Natural killer cell (primary cell): ENCODE measurements around the gene EIF3B. TPM values are rescaled to one million over a fixed set of nuclear protein-coding genes. Genes with fewer than 3 reads are reported as not detected.
A peak's percentile ranks its signal among the peaks of the same experiment; 100 is the strongest.
"Not testable (repeated sequence)": the region's sequence is repeated elsewhere in the genome, so short reads cannot be mapped to it uniquely, and the experiment has no call there.

Source experiments
- ATAC-seq, 3 donors: fragments of 150-1000 bp in 2 of 3; fragments of 200-7000 bp in 1 of 3; cut with Tn5 transposase; 1 replicate in 1 of 3; 2 replicates in 2 of 3; pipeline ENCODE4 v1.10.0; 2021; ENCODE audit warnings: mild to moderate bottlenecking in 2 of 3, moderate library complexity in 2 of 3
- DNase-seq, 2 donors: peaks; one replicate each; pipeline versions ENCODE4 v3.0.0 to v3.0.0-alpha.2; 2013 to 2021; ENCODE audit warnings: mixed read lengths in 1 of 2
- H3K27ac ChIP-seq: one replicate; pipeline ENCODE4 v1.5.1; 2013; ENCODE audit warnings: mild to moderate bottlenecking, low read length
- H3K27me3 ChIP-seq: one replicate; pipeline ENCODE4 v1.6.1; 2013; ENCODE audit warnings: low read length; ENCODE audit not compliant: control insufficient read depth, insufficient read depth
- H3K36me3 ChIP-seq: one replicate; pipeline ENCODE4 v1.6.1; 2013; ENCODE audit warnings: low read length; ENCODE audit not compliant: control insufficient read depth, insufficient read depth
- H3K4me1 ChIP-seq: one replicate; pipeline ENCODE4 v1.6.1; 2013; ENCODE audit warnings: low read length; ENCODE audit not compliant: control insufficient read depth, insufficient read depth
- H3K4me3 ChIP-seq: one replicate; pipeline ENCODE4 v1.5.1; 2013; ENCODE audit warnings: low read length
- H3K9me3 ChIP-seq: one replicate; pipeline ENCODE4 v1.6.1; 2013; ENCODE audit warnings: low read length; ENCODE audit not compliant: control insufficient read depth, insufficient read depth
- H3K27ac Mint-ChIP-seq, 2 donors: one replicate each; pipeline ENCODE4 v1.8.0; 2022; ENCODE audit warnings: mild to moderate bottlenecking in 2 of 2, mixed read lengths in 2 of 2, moderate library complexity in 1 of 2
- H3K27me3 Mint-ChIP-seq, 2 donors: one replicate each; pipeline ENCODE4 v1.8.0; 2022; ENCODE audit warnings: low read depth in 2 of 2, mixed read lengths in 2 of 2
- H3K36me3 Mint-ChIP-seq: one replicate; pipeline ENCODE4 v1.8.0; 2022; ENCODE audit warnings: mixed read lengths
- H3K4me1 Mint-ChIP-seq, 2 donors: one replicate each; pipeline ENCODE4 v1.8.0; 2022; ENCODE audit warnings: mixed read lengths in 2 of 2
- H3K4me3 Mint-ChIP-seq: one replicate; pipeline ENCODE4 v1.8.0; 2022; ENCODE audit warnings: mild to moderate bottlenecking, moderate library complexity, mixed read lengths
- H3K9me3 Mint-ChIP-seq, 2 donors: one replicate each; pipeline ENCODE4 v1.8.0; 2022; ENCODE audit warnings: mixed read lengths in 2 of 2
- CTCF ChIP-seq: fragments of 200-600 bp; IDR thresholded peaks from one replicate; pipeline ENCODE4 v1.8.0; 2022; ENCODE audit warnings: antibody characterized with exemption
- WGBS: methylation state at CpG from one replicate; pipeline ENCODE4 v1.1.7; 2013; ENCODE audit warnings: missing lambda C conversion rate; ENCODE audit not compliant: insufficient coverage; 5-methylcytosine and 5-hydroxymethylcytosine counted together
- intact Hi-C: fragments of 100-400 bp; cut with micrococcal nuclease; formaldehyde crosslinking; loops from one replicate; pipeline ENCODE4 v1.14.2; 2022
- total RNA-seq, 4 donors: library from RNA; stranded (reverse); fragments of 120-200 nt in 1 of 4; gene quantifications; one replicate each; pipeline versions ENCODE4 v1.2.3 to v1.2.4, GENCODE V29; 2013 to 2022

Gene EIF3B
- total RNA-seq, 3 donors from 2014 or later (not counting 1 experiment from before 2014, with no cell fraction given) = 194 to 219 (median 197) TPM

GRCh38 chr7:2416650-2417049 lies 62.0 kb downstream of the EIF3B start:
- H3K9me3 ChIP-seq = no peaks in the 10 kb centered on the region
- no peaks in the 10 kb centered on the region for H3K27me3 ChIP-seq
- Mint-ChIP-seq H3K4me1 (peaks cover 68 to 69% of the 10 kb centered on the region in 2 donors), H3K9me3 (no peaks in the 10 kb centered on the region), H3K27ac (peak overlapping the region; percentile 63 to 93), H3K36me3 (no peaks in the 10 kb centered on the region), H3K27me3 (no peaks in the 10 kb centered on the region), H3K4me3 (peak overlapping the region; percentile 69)
- intact Hi-C loops = loop anchor here (5.0 kb wide), 2 partner anchors 96 to 474 kb away; no protein-coding TSS in a partner anchor
- 96% methylated on average over 6 of the region's 6 CpGs for WGBS
- no peak for TF ChIP-seq CTCF
- H3K36me3 ChIP-seq = peaks cover 2% of the 10 kb centered on the region
- DNase-seq (no peak), ATAC-seq (no peak)
- peaks cover 92% of the 10 kb centered on the region for H3K4me1 ChIP-seq
- H3K27ac ChIP-seq = no peak overlapping the region
- no peak overlapping the region for H3K4me3 ChIP-seq

- not testable (repeated sequence) for H3K27me3 ChIP-seq, DNase-seq, ATAC-seq, H3K36me3 Mint-ChIP-seq, H3K4me3 ChIP-seq, H3K9me3 Mint-ChIP-seq, H3K27me3 Mint-ChIP-seq, H3K9me3 ChIP-seq, H3K36me3 ChIP-seq
- Mint-ChIP-seq H3K4me3 (peak overlapping the region; percentile 86), H3K4me1 (peaks cover 68 to 69% of the 10 kb centered on the region in 2 donors), H3K27ac (peak overlapping the region; percentile 63 to 93)
- H3K4me1 ChIP-seq = peaks cover 92% of the 10 kb centered on the region
- WGBS = 90% methylated on average over 2 of the region's 3 CpGs
- intact Hi-C loops = loop anchor here (5.0 kb wide), 2 partner anchors 95 to 475 kb away; no protein-coding TSS in a partner anchor
- peak overlapping the region; percentile 80 for H3K27ac ChIP-seq
Measured at GRCh38 chr7:2417178-2417577, 62.6 kb downstream of the EIF3B start.

- H3K36me3 Mint-ChIP-seq = no peaks in the 10 kb centered on the region
- H3K27ac ChIP-seq = peak overlapping the region; percentile 80
- no peaks in the 10 kb centered on the region for H3K9me3 ChIP-seq
- H3K4me3 Mint-ChIP-seq = peak overlapping the region; percentile 86
- H3K4me1 Mint-ChIP-seq = peaks cover 60 to 63% of the 10 kb centered on the region in 2 donors
- no peak overlapping the region for H3K4me3 ChIP-seq
- no peaks in the 10 kb centered on the region for H3K9me3 Mint-ChIP-seq
- intact Hi-C loops = loop anchor here (1.0 to 5.0 kb wide), 5 partner anchors 8 to 476 kb away; no protein-coding TSS in a partner anchor
- ATAC-seq (peak; percentile 69 to 89 (median 85)), DNase-seq (peak; percentile 80 to 86)
- no peaks in the 10 kb centered on the region for H3K27me3 Mint-ChIP-seq
- H3K36me3 ChIP-seq = peaks cover 5% of the 10 kb centered on the region
- peak overlapping the region; percentile 63 to 93 for H3K27ac Mint-ChIP-seq
- no peaks in the 10 kb centered on the region for H3K27me3 ChIP-seq
- WGBS = 18% methylated on average over 15 of the region's 15 CpGs
- H3K4me1 ChIP-seq = peaks cover 91% of the 10 kb centered on the region
- no peak for TF ChIP-seq CTCF
Measured at GRCh38 chr7:2417981-2418481, 63.4 kb downstream of the EIF3B start.

- H3K36me3 Mint-ChIP-seq = no peaks in the 10 kb centered on the region
Measured at GRCh38 chr7:2420216-2420933, 65.7 kb downstream of the EIF3B start.

More at GRCh38 chr7:2420216-2420933, 65.7 kb downstream of the EIF3B start:
- Mint-ChIP-seq H3K27me3 (no peaks in the 10 kb centered on the region), H3K27ac (peak overlapping the region in 1 of 2 donors; percentile 93), H3K9me3 (no peaks in the 10 kb centered on the region), H3K4me1 (peaks cover 52 to 66% of the 10 kb centered on the region in 2 donors), H3K4me3 (peak overlapping the region; percentile 45)
- H3K4me3 ChIP-seq = no peak overlapping the region
- intact Hi-C loops = no loop called here
- no peak for DNase-seq
- peaks cover 89% of the 10 kb centered on the region for H3K4me1 ChIP-seq
- no peaks in the 10 kb centered on the region for H3K27me3 ChIP-seq
- ATAC-seq = no peak
- H3K9me3 ChIP-seq = no peaks in the 10 kb centered on the region
- WGBS = 89% methylated on average over 7 of the region's 7 CpGs
- TF ChIP-seq CTCF = no peak
- H3K27ac ChIP-seq = no peak overlapping the region
- peaks cover 11% of the 10 kb centered on the region for H3K36me3 ChIP-seq
